GM21737 (cell line): Measurements from ENCODE around the gene COX6B1.
"Not testable (repeated sequence)": the region's sequence is repeated elsewhere in the genome, so short reads cannot be mapped to it uniquely, and the experiment has no call there.

ENCODE experiments used
- ATAC-seq: cut with Tn5 transposase; IDR thresholded peaks from one replicate; pipeline ENCODE4 v1.9.1; 2021; ENCODE audit warnings: mild to moderate bottlenecking, moderate library complexity; ENCODE audit not compliant: unreplicated experiment

The COX6B1 gene

DNA sequence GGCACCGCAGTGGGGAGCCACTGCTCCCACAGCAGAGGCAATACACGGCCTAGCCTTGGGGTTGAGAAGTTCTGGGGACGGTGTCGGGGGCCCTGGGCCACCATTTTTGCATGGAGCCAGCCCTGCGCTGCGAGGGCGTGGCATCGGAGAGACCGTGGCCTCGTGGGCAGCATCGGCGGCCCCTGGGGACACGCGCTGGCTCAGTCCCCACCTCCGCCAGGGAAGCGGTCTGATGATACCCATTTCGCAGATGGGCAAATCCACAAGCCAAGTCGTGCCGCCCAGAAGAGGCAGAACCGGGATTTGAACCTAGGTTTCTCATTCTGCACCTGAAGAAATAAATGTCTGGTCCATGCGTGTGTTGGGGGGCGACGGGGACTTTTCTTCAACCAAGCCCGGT, 17.0 kb downstream of the COX6B1 start:
- ATAC-seq = no peak

DNA sequence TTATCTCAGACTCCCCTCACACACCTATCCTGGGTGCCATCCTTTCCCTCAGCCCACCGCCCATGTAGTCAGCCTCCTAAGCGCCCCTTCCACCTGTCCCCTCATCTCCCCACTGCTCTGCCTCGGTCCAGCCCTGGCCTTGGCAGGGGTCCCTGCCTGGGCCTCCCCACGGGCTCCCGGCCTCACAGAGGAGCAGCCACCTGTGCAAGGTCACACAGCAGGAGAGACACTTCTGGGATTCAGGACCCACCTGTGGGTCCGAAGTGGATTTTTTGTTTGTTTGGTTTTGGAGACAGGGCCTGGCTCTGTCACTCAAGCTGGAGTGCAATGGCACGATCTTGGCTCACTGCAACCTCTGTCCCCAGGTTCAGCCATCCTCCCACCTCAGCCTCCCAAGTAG, 17.5 kb downstream of the COX6B1 start:
- no peak for ATAC-seq

DNA sequence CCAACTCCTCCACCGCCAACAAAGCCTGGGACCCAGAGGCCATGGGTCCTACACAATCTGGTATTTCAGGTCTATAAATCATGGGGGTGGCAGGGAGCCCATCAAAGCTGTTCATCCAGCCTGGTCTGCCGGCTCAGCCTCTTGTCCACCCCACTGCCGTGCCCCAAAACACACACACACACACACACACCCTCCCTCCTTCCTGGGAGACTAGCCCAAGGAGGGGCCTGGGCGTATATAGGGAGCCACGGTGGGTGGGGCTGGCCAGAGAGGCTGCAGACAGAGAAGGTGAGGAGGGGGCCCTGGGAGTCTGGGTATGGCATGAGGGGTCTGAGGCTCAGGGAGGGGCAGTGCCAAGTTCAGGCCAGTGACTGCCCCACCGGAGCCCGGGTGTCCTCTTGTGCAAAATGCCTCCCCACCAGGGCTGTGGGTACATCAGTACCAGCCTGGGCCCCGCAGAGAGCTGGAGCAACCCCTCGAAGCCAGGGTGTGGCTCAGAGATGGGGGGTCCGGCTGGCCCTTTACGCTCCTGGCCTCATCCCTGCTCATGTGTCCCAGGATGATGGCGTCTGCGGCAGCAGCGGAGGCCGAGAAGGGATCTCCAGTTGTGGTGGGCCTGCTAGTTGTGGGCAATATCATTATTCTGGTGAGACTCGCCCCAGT, 18.3 kb downstream of the COX6B1 start, which contains the start of gene UPK1A:
Gene UPK1A, plus strand, starts transcription at position 267 of the 663 bp plus-strand sequence. Its CDS starts 296 bp downstream, at position 563.
- ATAC-seq = no peak

DNA sequence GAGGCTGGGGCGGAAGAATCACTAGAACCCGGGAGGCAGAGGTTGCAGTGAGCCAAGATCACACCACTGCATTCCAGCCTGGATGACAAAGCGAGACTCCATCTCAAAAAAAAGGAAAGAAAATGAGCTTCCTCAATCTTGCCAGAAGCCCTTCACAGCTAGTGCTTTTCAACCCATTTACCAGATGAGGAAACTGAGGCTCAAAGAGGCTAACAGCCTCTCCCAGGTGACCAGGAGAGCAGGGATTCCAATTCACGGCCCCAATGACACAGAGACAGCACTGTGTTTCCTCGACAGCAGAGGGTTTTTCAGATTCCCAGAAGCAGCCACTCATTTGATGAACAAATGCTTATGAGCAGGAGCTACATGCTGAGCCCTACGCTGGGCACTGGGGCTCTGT, 21.4 kb downstream of the COX6B1 start:
- no peak for ATAC-seq

DNA sequence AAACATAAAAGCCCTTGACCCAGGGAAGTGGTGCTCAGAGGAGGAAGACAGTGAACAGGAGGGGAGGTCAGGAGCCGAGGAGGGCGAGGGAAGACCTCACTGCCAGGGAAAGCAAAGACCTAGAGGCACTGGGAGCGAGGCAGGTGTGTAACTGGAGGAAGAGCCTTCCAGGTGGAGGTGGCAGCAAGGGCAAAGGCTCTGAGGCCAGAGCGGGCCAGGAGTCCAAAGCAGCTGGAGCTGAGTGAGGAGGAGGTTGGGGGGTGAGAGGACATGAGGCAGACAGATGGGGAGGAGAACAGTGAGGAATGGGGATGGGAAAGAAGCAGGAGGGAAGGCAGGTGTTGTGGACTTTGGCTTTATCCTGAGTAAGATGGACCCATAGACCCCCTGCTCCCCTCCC, 21.9 kb downstream of the COX6B1 start:
- ATAC-seq = no peak

DNA sequence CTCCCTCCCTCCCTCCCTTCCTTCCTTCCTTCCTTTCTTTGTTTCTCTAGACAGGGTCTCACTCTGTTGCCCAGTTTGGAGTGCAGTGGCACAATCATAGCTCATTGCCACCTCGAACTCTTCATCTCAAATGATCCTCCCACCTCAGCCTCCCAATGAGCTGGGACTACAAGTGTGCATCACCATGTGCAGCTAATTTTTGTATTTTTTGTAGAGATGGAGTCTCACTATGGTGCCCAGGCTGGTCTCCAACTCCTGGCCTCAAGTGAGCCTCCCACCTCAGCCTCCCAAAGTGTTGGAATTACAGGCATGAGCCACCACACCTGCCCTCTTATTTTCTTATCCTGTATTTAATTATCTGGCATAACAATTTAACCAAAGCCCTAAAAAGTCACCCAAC, 22.6 kb downstream of the COX6B1 start:
- ATAC-seq = no peak

DNA sequence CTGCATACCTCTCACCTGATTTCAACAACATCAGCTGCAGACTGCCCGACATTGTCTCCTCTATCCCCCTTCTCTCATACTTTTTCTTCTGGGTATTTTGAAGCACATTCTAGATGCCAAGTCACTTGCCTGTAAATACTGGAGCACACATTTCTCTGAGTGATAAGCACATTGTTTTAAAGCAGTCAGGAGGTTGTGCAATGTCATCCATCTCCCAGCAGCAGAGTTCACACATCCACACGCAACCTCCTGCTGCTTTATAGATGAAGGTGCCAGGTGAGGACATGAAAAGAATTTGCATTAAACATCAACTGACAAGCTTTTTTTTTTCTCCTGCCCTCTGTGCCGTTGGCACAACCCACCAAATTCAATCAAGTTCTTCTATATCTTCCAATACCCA, 23.7 kb downstream of the COX6B1 start:
- no peak for ATAC-seq

DNA sequence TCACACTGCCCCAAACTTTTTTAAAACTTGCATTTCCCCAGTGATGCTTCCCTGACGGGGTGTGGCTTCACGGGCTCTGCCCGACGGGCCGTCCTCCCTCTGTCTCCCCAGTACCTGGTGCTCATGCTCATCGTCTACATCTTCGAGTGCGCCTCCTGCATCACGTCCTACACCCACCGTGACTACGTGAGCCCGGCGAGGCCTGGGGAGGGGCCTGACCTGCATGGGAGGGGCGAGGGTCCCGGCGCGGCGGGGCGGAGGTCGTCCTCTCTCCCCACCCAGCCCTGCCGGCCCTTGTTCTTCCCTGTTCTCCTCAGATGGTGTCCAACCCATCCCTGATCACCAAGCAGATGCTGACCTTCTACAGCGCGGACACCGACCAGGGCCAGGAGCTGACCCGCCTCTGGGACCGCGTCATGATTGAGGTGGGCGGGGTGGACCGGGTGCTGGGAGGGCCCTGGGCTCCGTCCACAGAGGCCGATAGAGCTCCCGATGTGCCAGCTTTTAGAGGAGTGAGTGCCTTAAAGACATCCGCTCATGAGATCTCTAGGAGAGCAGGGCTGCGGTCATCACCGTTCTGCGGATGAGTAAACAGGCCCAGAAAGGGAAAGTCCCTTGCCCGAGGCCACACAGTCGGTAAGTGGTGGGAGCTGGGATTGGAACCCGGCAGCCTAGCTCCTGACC, 25.1 kb downstream of the COX6B1 start:
- no peak for ATAC-seq

DNA sequence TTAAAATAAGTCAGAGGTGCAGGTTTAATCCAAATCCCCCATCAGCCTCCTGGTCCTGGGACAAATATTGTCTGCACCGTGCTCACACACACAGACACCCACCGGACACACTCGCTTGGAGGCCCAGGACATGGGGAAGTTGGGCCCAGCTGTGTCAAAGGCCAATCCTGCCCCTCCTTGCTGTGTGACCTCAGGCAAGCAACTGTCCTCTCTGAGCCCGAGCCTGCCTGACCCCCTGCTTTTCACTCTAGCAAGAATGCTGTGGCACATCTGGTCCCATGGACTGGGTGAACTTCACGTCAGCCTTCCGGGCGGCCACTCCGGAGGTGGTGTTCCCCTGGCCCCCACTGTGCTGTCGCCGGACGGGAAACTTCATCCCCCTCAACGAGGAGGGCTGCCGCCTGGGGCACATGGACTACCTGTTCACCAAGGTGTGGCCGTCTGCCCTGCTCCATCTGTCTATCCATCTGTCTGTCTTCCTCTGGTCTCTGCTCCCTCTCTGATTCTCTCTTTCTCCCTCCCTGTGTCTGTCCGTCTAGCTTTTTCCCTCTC, 27.5 kb downstream of the COX6B1 start:
- ATAC-seq = no peak

DNA sequence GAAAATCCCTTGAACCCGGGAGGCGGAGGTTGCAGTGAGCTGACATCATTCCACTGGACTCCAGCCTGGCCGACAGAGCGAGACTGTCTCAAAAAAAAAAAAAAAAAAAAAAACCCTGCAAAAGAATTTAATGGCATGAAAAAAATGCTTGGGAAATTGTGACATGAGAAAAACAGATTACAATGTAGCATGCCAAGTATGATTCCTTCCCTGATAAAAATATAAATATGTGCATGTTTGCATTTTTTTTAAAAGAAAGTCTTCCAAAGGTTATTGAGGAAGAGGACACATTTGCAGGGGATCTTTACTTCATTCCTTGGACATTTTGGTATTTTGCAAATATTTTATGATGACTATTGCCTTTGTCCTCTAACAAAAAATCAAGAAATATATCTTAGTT, 41.7 kb downstream of the COX6B1 start:
- ATAC-seq = no peak

DNA sequence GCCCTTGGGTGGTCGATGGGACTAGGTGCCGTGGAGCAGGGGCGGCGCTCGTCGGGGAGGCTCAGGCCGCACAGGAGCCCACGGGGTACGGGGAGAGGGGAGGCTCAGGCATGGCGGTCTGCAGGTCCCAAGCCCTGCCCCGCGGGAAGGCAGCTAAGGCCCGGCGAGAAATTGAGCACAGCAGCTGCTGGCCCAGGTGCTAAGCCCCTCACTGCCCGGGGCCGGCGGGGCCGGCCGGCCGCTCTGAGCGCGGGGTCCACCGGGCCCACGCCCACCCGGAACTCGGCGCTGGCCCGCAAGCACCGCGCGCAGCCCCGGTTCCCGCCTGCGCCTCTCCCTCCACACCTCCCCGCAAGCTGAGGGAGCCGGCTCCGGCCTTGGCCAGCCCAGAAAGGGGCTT, 43.0 kb downstream of the COX6B1 start:
- not testable (repeated sequence) for ATAC-seq

DNA sequence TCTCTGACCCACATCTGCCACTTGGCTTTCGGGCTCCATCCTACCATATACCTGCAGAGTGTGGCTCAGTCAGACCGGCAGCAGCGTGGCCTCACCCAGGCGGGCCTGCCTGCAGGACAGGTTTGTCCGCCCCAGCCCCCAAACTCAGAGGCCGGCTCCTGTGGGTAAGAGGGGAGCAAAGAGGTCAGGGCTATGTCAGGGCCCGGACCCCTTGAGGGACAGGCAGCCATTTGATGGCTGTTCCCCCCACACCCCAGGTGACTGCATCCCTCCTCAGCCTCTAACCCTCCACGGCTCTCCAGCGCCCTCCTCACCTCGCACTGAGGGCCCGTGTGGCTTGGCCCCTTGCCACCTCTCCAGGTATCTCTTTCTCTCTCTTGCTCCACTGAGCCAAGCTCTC, 43.9 kb downstream of the COX6B1 start:
- no peak for ATAC-seq

DNA sequence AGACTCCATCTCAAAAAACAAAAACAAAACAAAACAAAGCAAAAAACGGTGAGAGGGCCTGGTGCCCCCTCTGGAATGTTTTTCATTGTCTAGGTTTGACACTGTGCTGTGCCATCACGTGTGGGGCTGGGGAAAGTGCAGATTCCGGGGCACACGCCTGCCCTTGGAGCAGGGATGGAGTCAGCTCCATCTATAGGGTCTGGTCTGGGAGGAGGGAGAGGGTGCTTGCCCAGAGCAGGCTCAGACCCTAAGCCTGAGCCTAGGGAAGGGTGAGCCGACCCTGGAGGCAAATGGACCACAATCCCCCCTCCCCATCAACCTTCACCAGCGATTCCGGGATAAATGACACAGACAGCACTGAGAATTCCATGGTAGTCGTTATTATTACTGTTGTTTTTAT, 45.3 kb downstream of the COX6B1 start:
- peak; percentile 13 for ATAC-seq

DNA sequence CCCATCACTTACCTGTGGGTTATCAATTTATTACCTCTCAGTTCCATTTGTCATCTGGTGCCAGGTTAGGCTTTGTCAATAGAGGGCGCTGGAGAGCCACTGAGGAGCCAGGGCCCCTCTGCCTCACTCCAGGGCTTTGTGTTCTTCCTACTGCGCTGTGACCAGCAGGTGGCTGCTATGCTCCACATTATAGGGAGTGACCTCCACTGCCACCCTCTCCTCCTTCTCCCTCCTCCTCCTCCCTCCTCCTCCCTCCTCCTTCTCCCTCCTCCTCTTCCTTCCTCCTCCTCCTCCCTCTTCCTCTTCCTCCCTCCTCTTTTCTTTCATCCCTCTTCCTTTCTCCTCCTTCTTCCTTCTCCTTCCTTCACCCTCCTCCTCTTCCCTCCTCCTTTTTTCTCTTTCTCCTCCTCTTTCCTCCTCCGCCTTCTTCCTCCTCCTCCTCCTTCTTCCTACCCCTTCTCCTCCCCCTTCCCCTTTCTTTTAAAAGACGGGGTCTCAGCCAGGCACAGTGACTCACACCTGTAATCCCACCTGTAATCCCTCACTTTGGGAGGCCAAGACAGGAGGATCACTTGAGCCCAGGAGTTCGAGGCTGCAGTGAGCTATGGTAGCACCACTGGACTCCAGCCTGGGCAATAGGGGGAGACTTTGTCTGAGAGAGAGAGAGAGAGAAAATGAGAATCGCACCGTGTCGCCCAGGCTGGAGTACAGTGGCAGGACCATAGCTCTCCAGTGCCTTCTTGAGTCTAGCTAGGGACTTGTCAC, 45.9 kb downstream of the COX6B1 start:
- ATAC-seq = peak; percentile 83

DNA sequence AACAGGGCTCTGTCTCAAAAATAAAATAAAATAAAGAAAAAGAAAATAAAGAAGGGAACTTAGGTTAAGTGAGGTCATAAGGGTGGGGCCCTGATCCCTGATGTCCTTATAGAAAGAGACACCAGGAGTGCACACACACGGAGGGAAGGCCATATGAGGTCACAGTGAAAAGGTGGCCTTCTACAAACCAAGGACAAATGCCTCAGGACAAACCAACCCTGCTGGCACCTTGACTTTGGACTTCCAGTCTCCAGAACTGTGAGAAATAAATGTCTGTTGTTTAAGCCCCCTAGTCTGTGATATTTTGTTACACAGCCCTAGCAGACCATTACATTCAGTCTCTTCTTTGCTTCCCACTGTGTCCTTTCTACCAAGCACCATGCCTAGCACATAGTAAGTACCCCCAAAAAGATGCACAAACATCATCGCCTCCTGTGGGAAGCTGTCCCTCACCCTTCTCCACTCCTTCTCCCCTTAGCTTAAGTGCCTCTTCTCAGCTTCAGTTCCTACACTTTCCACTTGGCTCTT, 47.8 kb downstream of the COX6B1 start:
- no peak for ATAC-seq

DNA sequence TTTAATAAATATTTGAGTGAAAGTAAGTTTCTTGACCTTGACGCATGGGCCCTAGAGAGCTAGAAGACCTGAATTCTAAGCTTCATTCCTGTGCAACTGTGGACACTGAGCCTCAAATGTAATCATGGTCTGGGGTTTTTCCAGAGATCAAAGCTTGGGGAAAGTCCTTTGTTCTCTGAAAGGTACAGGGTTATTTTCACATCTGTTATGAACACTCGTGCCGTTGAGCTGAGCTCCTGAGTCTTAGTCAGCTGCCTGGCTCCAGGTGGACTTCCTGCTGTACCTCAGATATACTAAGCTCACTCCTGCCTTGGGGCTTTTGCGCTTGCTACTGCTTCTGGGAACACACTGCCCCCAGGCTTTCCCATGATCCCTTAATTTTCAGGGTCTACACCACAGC, 48.7 kb downstream of the COX6B1 start:
- no peak for ATAC-seq

DNA sequence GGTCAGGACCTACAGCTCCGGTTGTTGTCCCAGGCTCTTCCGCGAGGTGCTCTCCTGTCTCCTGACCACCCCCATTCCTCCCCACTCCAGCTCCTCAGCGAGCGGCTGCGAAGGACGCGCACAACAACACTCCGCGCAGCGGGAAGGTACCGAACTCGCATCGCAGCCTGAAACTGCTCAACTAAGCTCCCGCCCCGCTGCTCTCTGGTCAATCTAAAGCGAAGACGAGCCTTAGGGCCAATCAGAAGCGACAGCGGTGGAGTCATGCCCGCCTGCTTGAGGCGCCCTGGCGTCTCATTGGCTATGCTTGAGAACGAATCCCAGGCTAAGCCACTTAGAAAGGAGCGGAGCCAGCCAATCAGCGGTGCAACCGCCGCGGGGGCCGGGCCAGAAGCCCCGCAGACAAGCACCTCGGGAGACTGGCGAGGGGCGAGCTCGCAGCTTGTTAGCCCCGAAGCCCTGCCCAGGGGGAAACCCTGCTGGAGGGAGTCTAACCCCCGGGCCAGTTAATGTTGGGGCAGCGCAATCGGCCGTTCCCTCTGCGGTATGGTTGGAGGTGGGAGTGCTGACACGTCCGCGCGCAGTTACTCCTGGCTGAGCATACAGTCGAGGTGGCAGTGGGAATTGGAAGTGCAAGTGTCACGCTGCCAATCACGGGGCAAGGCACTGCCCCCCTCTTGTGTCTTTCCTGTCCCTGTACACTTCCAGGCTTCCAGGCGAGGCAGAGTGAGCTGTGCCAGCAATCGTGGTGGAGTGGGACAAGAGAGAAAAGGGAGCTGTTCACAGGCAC, 54.3 kb downstream of the COX6B1 start:
- peak; percentile 95 for ATAC-seq

DNA sequence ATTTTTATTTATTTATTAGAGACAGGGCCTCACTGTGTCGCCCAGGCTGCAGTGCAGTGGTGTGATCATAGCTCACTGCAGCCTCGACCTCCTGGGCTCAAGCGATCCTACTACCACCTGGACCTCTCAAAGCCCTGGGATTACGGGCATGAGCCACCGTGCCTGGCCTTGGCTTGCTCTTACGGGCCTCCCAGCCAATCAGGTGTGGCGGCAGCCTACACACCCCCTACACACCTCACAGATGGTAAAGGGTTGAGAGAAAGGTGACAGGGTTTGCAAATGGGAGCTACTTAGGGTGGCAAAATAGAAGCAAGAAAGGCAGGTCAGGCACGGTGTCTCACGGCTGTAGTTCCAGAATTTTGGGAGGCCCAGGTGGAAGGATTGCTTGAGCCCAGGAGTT, 55.2 kb downstream of the COX6B1 start:
- ATAC-seq = no peak

DNA sequence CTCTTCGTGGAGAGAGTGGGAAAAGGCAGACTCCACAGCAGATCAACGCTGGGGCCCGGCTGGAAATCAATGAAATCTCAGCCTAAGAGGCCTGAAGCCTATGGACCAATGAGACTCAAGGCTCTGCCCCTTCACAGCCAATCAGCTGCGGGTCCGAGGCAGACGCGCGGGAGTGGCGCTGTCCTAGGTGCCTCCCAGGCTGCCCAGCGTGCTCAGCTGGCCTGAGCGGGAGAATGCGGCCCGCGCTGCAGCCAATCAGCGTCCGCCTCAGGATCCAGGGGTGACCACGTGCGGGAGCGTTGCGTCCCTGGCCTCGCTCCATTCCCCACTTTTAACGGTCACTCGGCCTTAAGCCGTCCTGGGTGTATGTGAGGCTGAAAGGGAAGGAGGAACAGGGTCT, 56.1 kb downstream of the COX6B1 start, which contains the start of gene ZBTB32:
Gene ZBTB32, plus strand, starts transcription at position 341 of the 400 bp plus-strand sequence. CDS start 10,069 bp downstream, outside the sequence.
- ATAC-seq = no peak
